Uterus (tissue), 2 donors: ENCODE results near the gene VTA1.

Experiments used
- POLR2A ChIP-seq, 2 donors: fragments of 450-650 bp; IDR thresholded peaks; one replicate each; pipeline ENCODE4 v1.6.1; 2016; ENCODE audit warnings: antibody characterized with exemption in 2 of 2, mild to moderate bottlenecking in 1 of 2, moderate library complexity in 1 of 2
- TF ChIP-seq, protein P1 (sequence below), 4 experiments: fragments of 200-600 bp in 2 of 4; fragments of 450-650 bp in 2 of 4; sonication (generic) in 2 of 4; IDR thresholded peaks; one replicate each; pipeline ENCODE4 v1.5.1; 2016 to 2019; ENCODE audit warnings: antibody characterized with exemption in 4 of 4, mild to moderate bottlenecking in 2 of 4, moderate library complexity in 1 of 4

DNA sequence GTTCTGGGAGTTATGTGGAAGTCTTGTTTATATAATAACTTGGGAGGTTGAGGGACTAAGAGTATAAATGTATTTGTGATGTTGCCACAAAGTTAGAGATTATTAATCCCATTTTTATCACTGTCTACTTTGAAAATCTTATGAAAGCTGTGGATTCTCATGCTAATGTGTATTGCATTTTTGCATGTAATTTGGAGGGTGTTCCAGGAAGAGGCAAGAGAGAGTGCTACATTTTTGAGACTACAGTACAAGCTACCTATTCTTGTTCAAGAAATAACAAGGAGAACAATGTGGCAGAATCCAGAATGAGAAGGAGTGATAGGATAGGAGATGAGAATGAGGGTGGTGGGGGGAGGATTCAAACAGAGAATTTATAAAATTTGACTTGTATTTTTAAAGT, 34.9 kb downstream of the VTA1 start:
- TF ChIP-seq POLR2A (IDR thresholded peaks at IDR 0.05) = no peak
- TF ChIP-seq, protein P1, sequence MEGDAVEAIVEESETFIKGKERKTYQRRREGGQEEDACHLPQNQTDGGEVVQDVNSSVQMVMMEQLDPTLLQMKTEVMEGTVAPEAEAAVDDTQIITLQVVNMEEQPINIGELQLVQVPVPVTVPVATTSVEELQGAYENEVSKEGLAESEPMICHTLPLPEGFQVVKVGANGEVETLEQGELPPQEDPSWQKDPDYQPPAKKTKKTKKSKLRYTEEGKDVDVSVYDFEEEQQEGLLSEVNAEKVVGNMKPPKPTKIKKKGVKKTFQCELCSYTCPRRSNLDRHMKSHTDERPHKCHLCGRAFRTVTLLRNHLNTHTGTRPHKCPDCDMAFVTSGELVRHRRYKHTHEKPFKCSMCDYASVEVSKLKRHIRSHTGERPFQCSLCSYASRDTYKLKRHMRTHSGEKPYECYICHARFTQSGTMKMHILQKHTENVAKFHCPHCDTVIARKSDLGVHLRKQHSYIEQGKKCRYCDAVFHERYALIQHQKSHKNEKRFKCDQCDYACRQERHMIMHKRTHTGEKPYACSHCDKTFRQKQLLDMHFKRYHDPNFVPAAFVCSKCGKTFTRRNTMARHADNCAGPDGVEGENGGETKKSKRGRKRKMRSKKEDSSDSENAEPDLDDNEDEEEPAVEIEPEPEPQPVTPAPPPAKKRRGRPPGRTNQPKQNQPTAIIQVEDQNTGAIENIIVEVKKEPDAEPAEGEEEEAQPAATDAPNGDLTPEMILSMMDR (IDR thresholded peaks at IDR 0.05) = no peak
